HepG2 (cell line): Measurements from ENCODE around the gene IGHMBP2. TPM values are rescaled to one million over a fixed set of nuclear protein-coding genes. Genes with fewer than 3 reads are reported as not detected.

Source experiments
- ATAC-seq: fragments of 200-7000 bp; cut with Tn5 transposase; 3 replicates; pipeline ENCODE4 v1.9.1; 2020; ENCODE audit warnings: mild to moderate bottlenecking, moderate library complexity
- BruUV-seq: library from RNA; stranded (reverse); fragments of 400-500 nt; replicated peaks from 2 replicates; lab custom pipeline; 2021; lab: Mats Ljungman, UMichigan
- CTCF ChIA-PET: fragments of 300-600 bp; formaldehyde crosslinking; extraction: SDS; loops from one replicate; lab custom pipeline; 2021; ENCODE audit warnings: low total read pairs, inconsistent platforms, low intra/inter-chr PET ratio; lab: Yijun Ruan, JAX
- POLR2A ChIA-PET: fragments of 350-600 bp; sonication (Branson Sonifier 250); formaldehyde crosslinking; loops from one replicate; lab custom pipeline; 2020; ENCODE audit warnings: antibody characterized with exemption, inconsistent platforms; lab: Yijun Ruan, JAX
- DNase-seq: peaks from one replicate; pipeline ENCODE4 v3.0.0-alpha.2; 2015; ENCODE audit warnings: low spot score
- FAIRE-seq: peaks from 3 replicates; lab custom pipeline; 2011; peaks lifted over from hg19 to GRCh38; lab: Jason Lieb, UNC
- H2AFZ ChIP-seq: one replicate; pipeline ENCODE4 v1.6.1; 2011; ENCODE audit warnings: low read length, inconsistent platforms
- H3K27ac ChIP-seq: fragments of 300-600 bp; 3 replicates; pipeline ENCODE4 v1.8.0; 2011; ENCODE audit warnings: mixed run types, mild to moderate bottlenecking, mixed read lengths, low read length, inconsistent platforms; ENCODE audit not compliant: insufficient read depth; ENCODE audit errors: extremely low read length
- H3K27me3 ChIP-seq, 2 experiments: fragments of 200-600 bp in 1 of 2; 2 replicates in 1 of 2; 3 replicates in 1 of 2; pipeline versions ENCODE4 v1.6.0 to v1.8.0; 2011; ENCODE audit warnings: low read length in 2 of 2, mild to moderate bottlenecking in 2 of 2, moderate library complexity in 2 of 2, inconsistent platforms in 1 of 2; ENCODE audit not compliant: insufficient read depth in 2 of 2, control insufficient read depth in 1 of 2
- H3K36me3 ChIP-seq, 2 experiments: fragments of 200-600 bp in 1 of 2; replicated peaks in 1 of 2; 2 replicates in 1 of 2; 3 replicates in 1 of 2; pipeline versions ENCODE4 v1.5.1 to v1.8.0; 2011; ENCODE audit warnings: low read length in 2 of 2, inconsistent platforms in 1 of 2; ENCODE audit not compliant: insufficient read depth in 2 of 2, control insufficient read depth in 1 of 2
- H3K4me1 ChIP-seq: 2 replicates; pipeline ENCODE4 v1.5.1; 2012; ENCODE audit warnings: low read length, inconsistent platforms; ENCODE audit not compliant: insufficient read depth
- H3K4me2 ChIP-seq: 2 replicates; pipeline ENCODE4 v1.6.0; 2011; ENCODE audit warnings: low read depth, low read length, inconsistent platforms
- H3K4me3 ChIP-seq, 3 experiments: fragments of 200-600 bp in 1 of 3; sonication (generic), shearing (Covaris generic) in 1 of 3; replicated peaks in 1 of 3; 2 replicates each; pipeline ENCODE4 v1.5.1; 2011 to 2016; ENCODE audit warnings: low read length in 3 of 3, inconsistent platforms in 2 of 3, low read depth in 2 of 3, mild to moderate bottlenecking in 2 of 3, control low read depth in 1 of 3, mixed read lengths in 1 of 3; ENCODE audit not compliant: insufficient read depth in 1 of 3
- H3K79me2 ChIP-seq: one replicate; pipeline ENCODE4 v1.6.1; 2011; ENCODE audit warnings: low read length, inconsistent platforms; ENCODE audit not compliant: insufficient read depth
- H3K9ac ChIP-seq: 2 replicates; pipeline ENCODE4 v1.6.0; 2011; ENCODE audit warnings: mild to moderate bottlenecking, low read depth, low read length, inconsistent platforms; ENCODE audit not compliant: insufficient read depth
- H3K9me3 ChIP-seq: 2 replicates; pipeline ENCODE4 v1.5.1; 2012; ENCODE audit warnings: mild to moderate bottlenecking, low read length
- H4K20me1 ChIP-seq: 2 replicates; pipeline ENCODE4 v1.6.0; 2011; ENCODE audit warnings: inconsistent platforms, mild to moderate bottlenecking, low read length, moderate library complexity; ENCODE audit not compliant: insufficient read depth
- AHDC1 ChIP-seq: sonication (generic); formaldehyde crosslinking; IDR thresholded peaks from 2 replicates; pipeline ENCODE4 v1.5.1; 2020; ENCODE audit warnings: mild to moderate bottlenecking, missing genetic modification reagents, borderline replicate concordance
- HMGXB4 ChIP-seq, 2 experiments: sonication (generic) in 1 of 2; formaldehyde crosslinking in 1 of 2; IDR thresholded peaks; 2 replicates each; pipeline versions ENCODE4 v1.4.0 to v1.6.1; 2018 to 2020; ENCODE audit warnings: missing genetic modification reagents in 2 of 2, borderline replicate concordance in 1 of 2, low read depth in 1 of 2, mild to moderate bottlenecking in 1 of 2, missing biosample characterization in 1 of 2
- MEF2D ChIP-seq: sonication (generic); formaldehyde crosslinking; IDR thresholded peaks from 2 replicates; pipeline ENCODE4 v1.5.1; 2020; ENCODE audit warnings: mild to moderate bottlenecking, missing genetic modification reagents
- RCOR2 ChIP-seq: IDR thresholded peaks from 2 replicates; pipeline ENCODE4 v1.6.1; 2016; ENCODE audit warnings: missing biosample characterization, missing genetic modification reagents
- SIN3B ChIP-seq: fragments of 150-350 bp; IDR thresholded peaks from 2 replicates; pipeline ENCODE4 v1.6.1; 2014; ENCODE audit warnings: low read length
- ZBTB14 ChIP-seq: sonication (generic); formaldehyde crosslinking; IDR thresholded peaks from 2 replicates; pipeline ENCODE4 v1.4.0; 2020; ENCODE audit warnings: missing genetic modification reagents
- ZFAT ChIP-seq: sonication (generic); formaldehyde crosslinking; conservative IDR thresholded peaks from 2 replicates; pipeline ENCODE4 v1.8.1; 2023; ENCODE audit warnings: missing genetic modification reagents, inconsistent platforms
- ZMYM3 ChIP-seq: sonication (generic); formaldehyde crosslinking; IDR thresholded peaks from 2 replicates; pipeline ENCODE4 v1.5.1; 2020; ENCODE audit warnings: mild to moderate bottlenecking, missing genetic modification reagents
- ZNF629 ChIP-seq: sonication (generic); formaldehyde crosslinking; conservative IDR thresholded peaks from 2 replicates; pipeline ENCODE4 v1.5.0; 2020; ENCODE audit warnings: missing genetic modification reagents
- ZNF703 ChIP-seq: sonication (generic); formaldehyde crosslinking; IDR thresholded peaks from 2 replicates; pipeline ENCODE4 v1.5.1; 2020; ENCODE audit warnings: missing genetic modification reagents, mild to moderate bottlenecking, moderate library complexity, borderline replicate concordance
- ZSCAN20 ChIP-seq: sonication (generic); formaldehyde crosslinking; IDR thresholded peaks from 2 replicates; pipeline ENCODE4 v1.4.0; 2020; ENCODE audit warnings: missing genetic modification reagents, mild to moderate bottlenecking, borderline replicate concordance
- WGBS: methylation state at CpG from one replicate; pipeline ENCODE4 v1.1.6; 2017; ENCODE audit warnings: low lambda C conversion rate; 5-methylcytosine and 5-hydroxymethylcytosine counted together
- in situ Hi-C: cut with HindIII; loops from 2 replicates; pipeline ENCODE4 v1.10.0; 2017; ENCODE audit warnings: low pct_unique_long_range_greater_than_20kb; ENCODE audit not compliant: extremely low pct_ligation_motif_present
- intact Hi-C: fragments of 100-400 bp; cut with micrococcal nuclease; formaldehyde crosslinking; loops from one replicate; pipeline ENCODE4 v1.10.0; 2022; ENCODE audit not compliant: unreplicated experiment
- polyA plus RNA-seq, 8 experiments: library from polyadenylated mRNA; depleted of rRNA in 3 of 8; stranded (reverse) in 7 of 8; unstranded in 1 of 8; fragments of >200 nt; fragmentation: Illumina TruSeq in 4 of 8; extraction: Trizol in 4 of 8; gene quantifications; 2 replicates each; pipeline versions ENCODE4 v1.2.1 to v1.2.3, GENCODE V29; 2011 to 2016; ENCODE audit warnings: low read depth in 4 of 8, missing spikeins in 1 of 8, mixed read lengths in 1 of 8; ENCODE audit not compliant: insufficient read depth in 1 of 8
- total RNA-seq, 5 experiments: library from RNA; depleted of rRNA; stranded (reverse); fragments of >200 nt; fragmentation: Illumina TruSeq; extraction: Trizol; gene quantifications; 2 replicates each; pipeline ENCODE4 v1.2.3, GENCODE V29; 2016; ENCODE audit warnings: low read depth in 1 of 5

Gene IGHMBP2
- total and polyA plus RNA-seq, 2 of the 13 experiments (the other 11 are each of a cell fraction or from before 2014, with no cell fraction given): 8.9 to 9.9 TPM

GRCh38 chr11:68939583-68940555 is 36.2 kb downstream of the IGHMBP2 start:
- Histone ChIP-seq H2AFZ (no peak overlapping the region), H3K27me3 (no peaks in the 10 kb centered on the region; a peak in 1 of 5 replicates), H3K79me2 (no peaks in the 10 kb centered on the region), H4K20me1 (no peaks in the 10 kb centered on the region), H3K4me1 (no peaks in the 10 kb centered on the region), H3K9ac (no peak overlapping the region), H3K4me2 (no peak overlapping the region), H3K27ac (no peak overlapping the region), H3K4me3 (no peak overlapping the region), H3K9me3 (no peaks in the 10 kb centered on the region), H3K36me3 (peaks cover 19 to 28% of the 10 kb centered on the region in 2 experiments; a peak in 4 of 5 replicates)
- BruUV-seq: no TSS peak
- FAIRE-seq (no peak), DNase-seq (no peak), ATAC-seq (no peak; the same call in 2 of the 3 replicates)
- in situ Hi-C loops (no loop called here), intact Hi-C loops (no loop called here)
- ChIA-PET CTCF (no interaction called here), POLR2A (no interaction called here)
- WGBS: 93% methylated on average over 26 of the region's 33 CpGs
- TF ChIP-seq ZMYM3 (CRISPR knock-in tag) (no peak), HMGXB4 (CRISPR knock-in tag; IDR thresholded peaks at IDR 0.05; ENCODE audit: borderline replicate concordance in 1 of 2, low read depth in 1 of 2) (no peak), MEF2D (CRISPR knock-in tag) (no peak), ZNF629 (no peak), RCOR2 (no peak), SIN3B (no peak), ZSCAN20 (CRISPR knock-in tag) (no peak), ZFAT (CRISPR knock-in tag) (no peak), AHDC1 (CRISPR knock-in tag) (no peak), ZBTB14 (CRISPR knock-in tag) (no peak), ZNF703 (CRISPR knock-in tag) (no peak)
